ENCODE results near the gene CCDC146.
"Not testable (repeated sequence)": the region's sequence is repeated elsewhere in the genome, so short reads cannot be mapped to it uniquely, and the experiment has no call there.

Gene CCDC146

DNA sequence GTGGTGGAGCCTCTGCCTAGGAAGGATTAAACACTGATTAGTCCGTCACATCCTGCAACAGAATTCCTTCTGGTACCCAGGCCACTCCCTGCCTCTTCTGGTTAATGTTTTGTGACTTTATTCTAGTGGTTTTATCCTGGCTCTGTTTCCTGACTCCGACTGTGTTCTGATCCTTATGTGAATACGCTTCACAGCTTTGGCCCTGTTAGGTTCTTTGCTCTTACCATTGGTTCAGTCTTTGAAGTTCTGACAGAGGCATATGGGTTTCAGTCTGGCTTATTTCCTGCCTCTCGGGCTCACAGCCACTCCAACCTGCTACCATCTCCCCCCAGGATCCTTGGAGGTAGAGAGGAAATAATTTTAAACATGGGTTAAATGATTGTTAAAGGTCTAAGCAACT is 100.4 kb downstream of the CCDC146 start:
- in situ Hi-C loops (cut with MboI; ENCODE audit: low sequenced_read_pairs, unreplicated experiment): no loop called here
- TF ChIP-seq, protein P1, sequence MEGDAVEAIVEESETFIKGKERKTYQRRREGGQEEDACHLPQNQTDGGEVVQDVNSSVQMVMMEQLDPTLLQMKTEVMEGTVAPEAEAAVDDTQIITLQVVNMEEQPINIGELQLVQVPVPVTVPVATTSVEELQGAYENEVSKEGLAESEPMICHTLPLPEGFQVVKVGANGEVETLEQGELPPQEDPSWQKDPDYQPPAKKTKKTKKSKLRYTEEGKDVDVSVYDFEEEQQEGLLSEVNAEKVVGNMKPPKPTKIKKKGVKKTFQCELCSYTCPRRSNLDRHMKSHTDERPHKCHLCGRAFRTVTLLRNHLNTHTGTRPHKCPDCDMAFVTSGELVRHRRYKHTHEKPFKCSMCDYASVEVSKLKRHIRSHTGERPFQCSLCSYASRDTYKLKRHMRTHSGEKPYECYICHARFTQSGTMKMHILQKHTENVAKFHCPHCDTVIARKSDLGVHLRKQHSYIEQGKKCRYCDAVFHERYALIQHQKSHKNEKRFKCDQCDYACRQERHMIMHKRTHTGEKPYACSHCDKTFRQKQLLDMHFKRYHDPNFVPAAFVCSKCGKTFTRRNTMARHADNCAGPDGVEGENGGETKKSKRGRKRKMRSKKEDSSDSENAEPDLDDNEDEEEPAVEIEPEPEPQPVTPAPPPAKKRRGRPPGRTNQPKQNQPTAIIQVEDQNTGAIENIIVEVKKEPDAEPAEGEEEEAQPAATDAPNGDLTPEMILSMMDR (IDR thresholded peaks at IDR 0.05; ENCODE audit: borderline replicate concordance, control extremely low read depth, extremely low read depth, insufficient read depth, missing control alignments): no peak
- DNase-seq (ENCODE audit: low spot score): no peak

DNA sequence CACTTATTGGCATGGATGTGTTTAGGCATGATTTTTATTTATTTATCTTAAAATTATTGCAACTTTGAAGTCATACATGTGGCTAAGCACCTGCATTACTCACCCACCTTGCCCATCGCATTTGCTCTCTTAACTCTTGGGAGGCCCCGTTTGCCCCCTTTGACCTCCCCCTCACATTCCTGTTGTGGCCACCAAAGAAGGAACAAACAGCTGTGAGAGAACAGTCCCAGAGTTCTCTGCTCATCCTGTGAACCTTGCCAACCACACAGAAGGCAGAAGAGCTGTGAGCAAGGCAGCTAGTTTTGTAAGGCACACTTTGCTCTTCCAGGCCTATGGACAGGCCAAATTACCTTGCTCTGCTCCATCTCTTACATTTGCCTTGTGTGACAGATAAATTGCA is 100.8 kb downstream of the CCDC146 start:
- TF ChIP-seq, protein P1 (IDR thresholded peaks at IDR 0.05; ENCODE audit: borderline replicate concordance, control extremely low read depth, extremely low read depth, insufficient read depth, missing control alignments): no peak
- DNase-seq (ENCODE audit: low spot score): no peak
- in situ Hi-C loops (cut with MboI; ENCODE audit: low sequenced_read_pairs, unreplicated experiment): no loop called here

- no peak for DNase-seq (ENCODE audit: low spot score)
- TF ChIP-seq, protein P1 (IDR thresholded peaks at IDR 0.05; ENCODE audit: borderline replicate concordance, control extremely low read depth, extremely low read depth, insufficient read depth, missing control alignments): no peak
- in situ Hi-C loops (cut with MboI; ENCODE audit: low sequenced_read_pairs, unreplicated experiment): no loop called here
These were observed 104.0 kb downstream of the CCDC146 start for GRCh38 chr7:77226357-77226839.

- in situ Hi-C loops (cut with MboI; ENCODE audit: low sequenced_read_pairs, unreplicated experiment); DNase-seq (ENCODE audit: low spot score): not testable (repeated sequence)
These were observed 106.4 kb downstream of the CCDC146 start for GRCh38 chr7:77228795-77229194.

GRCh38 chr7:77232467-77232866 is 110.1 kb downstream of the CCDC146 start:
- TF ChIP-seq, protein P1 (IDR thresholded peaks at IDR 0.05; ENCODE audit: borderline replicate concordance, control extremely low read depth, extremely low read depth, insufficient read depth, missing control alignments): no peak
- DNase-seq (ENCODE audit: low spot score): no peak
- in situ Hi-C loops (cut with MboI; ENCODE audit: low sequenced_read_pairs, unreplicated experiment): no loop called here

DNA sequence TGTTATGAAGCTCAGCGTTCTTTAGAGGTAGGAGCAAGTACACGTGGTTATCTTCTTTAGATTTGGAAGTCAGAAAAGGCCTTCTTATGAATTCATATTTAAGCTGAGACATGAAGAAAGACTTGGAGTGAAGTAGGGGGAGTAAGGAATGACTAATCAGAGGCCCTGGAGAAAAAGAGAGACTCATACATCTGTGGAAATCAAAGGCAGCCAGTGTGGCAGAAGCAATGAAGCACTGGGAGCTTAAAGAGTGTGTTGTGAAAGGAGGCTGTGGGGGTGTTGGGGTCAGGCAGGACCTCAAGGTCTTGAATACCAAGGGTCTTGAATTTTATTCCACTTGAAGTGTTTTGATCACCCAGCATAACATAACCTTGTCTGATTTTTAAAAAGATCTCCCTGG is 112.9 kb downstream of the CCDC146 start:
- in situ Hi-C loops (cut with MboI; ENCODE audit: low sequenced_read_pairs, unreplicated experiment): no loop called here
- TF ChIP-seq, protein P1 (IDR thresholded peaks at IDR 0.05; ENCODE audit: borderline replicate concordance, control extremely low read depth, extremely low read depth, insufficient read depth, missing control alignments): no peak
- no peak for DNase-seq (ENCODE audit: low spot score)

DNA sequence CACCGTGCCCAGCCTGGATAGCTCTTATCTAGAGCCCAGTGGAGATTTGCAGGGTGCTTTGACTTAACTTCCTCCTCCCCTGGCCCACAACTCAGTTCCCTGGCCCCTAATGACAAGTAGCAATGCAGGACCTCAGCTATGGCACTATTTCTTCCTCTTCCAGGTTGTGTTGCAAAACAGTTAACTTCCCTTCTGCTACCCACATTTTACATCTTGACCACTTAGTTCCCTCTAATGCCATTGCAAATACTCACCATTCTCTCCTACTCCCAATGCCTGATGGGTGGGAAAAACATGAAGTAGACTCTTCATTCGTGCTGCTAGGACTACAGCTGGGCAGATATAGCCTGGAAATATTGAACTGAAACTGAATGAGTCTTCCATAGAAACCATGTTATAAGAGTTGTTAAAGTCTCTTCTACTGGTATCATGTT is 116.3 kb downstream of the CCDC146 start:
- TF ChIP-seq, protein P1 (IDR thresholded peaks at IDR 0.05; ENCODE audit: borderline replicate concordance, control extremely low read depth, extremely low read depth, insufficient read depth, missing control alignments): no peak
- in situ Hi-C loops (cut with MboI; ENCODE audit: low sequenced_read_pairs, unreplicated experiment): no loop called here
- DNase-seq (ENCODE audit: low spot score): no peak

Measured in GM13976 (cell line).